Panc1 (cell line): Measurements from ENCODE around the gene KRT83. TPM values are rescaled to one million over a fixed set of nuclear protein-coding genes. Genes with fewer than 3 reads are reported as not detected.

ENCODE experiments used
- ATAC-seq: fragments of 200-7000 bp; cut with Tn5 transposase; 2 replicates; pipeline ENCODE4 v1.9.1; 2020; ENCODE audit warnings: mild to moderate bottlenecking, moderate library complexity
- BruUV-seq: library from RNA; stranded (reverse); fragments of 400-500 nt; replicated peaks from 2 replicates; lab custom pipeline; 2021; lab: Mats Ljungman, UMichigan
- CTCF ChIA-PET: fragments of 300-600 bp; sonication (Branson Sonifier 250); formaldehyde crosslinking; loops from one replicate; lab custom pipeline; 2022; ENCODE audit warnings: antibody characterized with exemption; lab: Charles Lee
- POLR2A ChIA-PET: fragments of 300-600 bp; sonication (Branson Sonifier 250); formaldehyde crosslinking; loops from one replicate; lab custom pipeline; 2022; ENCODE audit warnings: antibody characterized with exemption; lab: Charles Lee
- DNase-seq: peaks from one replicate; pipeline ENCODE4 v3.0.0-alpha.2; 2010; ENCODE audit warnings: low read depth, low spot score
- H3K27ac ChIP-seq: 2 replicates; pipeline ENCODE4 v1.5.1; 2011; ENCODE audit warnings: mild to moderate bottlenecking, low read length, inconsistent platforms
- H3K27me3 ChIP-seq: fragments of 200-500 bp; sonication (Bioruptor generic); 2 replicates; pipeline ENCODE4 v1.6.0; 2014; ENCODE audit warnings: low read length, inconsistent platforms; ENCODE audit not compliant: control insufficient read depth, insufficient read depth
- H3K36me3 ChIP-seq: fragments of 200-500 bp; sonication (Bioruptor generic); 2 replicates; pipeline ENCODE4 v1.5.1; 2014; ENCODE audit warnings: inconsistent platforms, mild to moderate bottlenecking, low read length, moderate library complexity; ENCODE audit not compliant: control insufficient read depth, insufficient read depth
- H3K4me1 ChIP-seq: 2 replicates; pipeline ENCODE4 v1.5.1; 2011; ENCODE audit warnings: inconsistent platforms, mild to moderate bottlenecking, low read length, moderate library complexity; ENCODE audit not compliant: control insufficient read depth, insufficient read depth
- H3K4me3 ChIP-seq, 2 experiments: 2 replicates each; pipeline ENCODE4 v1.5.1; 2011 to 2012; ENCODE audit warnings: low read depth in 2 of 2, low read length in 2 of 2, mild to moderate bottlenecking in 2 of 2, inconsistent platforms in 1 of 2, moderate library complexity in 1 of 2
- H3K9me3 ChIP-seq: fragments of 200-500 bp; sonication (Bioruptor generic); 2 replicates; pipeline ENCODE4 v1.5.1; 2014; ENCODE audit warnings: low read depth, mild to moderate bottlenecking, inconsistent platforms, low read length, moderate library complexity; ENCODE audit not compliant: control insufficient read depth, insufficient read depth
- POLR2AphosphoS5 ChIP-seq: IDR thresholded peaks from 2 replicates; pipeline ENCODE4 v1.6.1; 2012; ENCODE audit warnings: mild to moderate bottlenecking, low read depth, low read length, moderate library complexity
- SIN3A ChIP-seq: IDR thresholded peaks from 2 replicates; pipeline ENCODE4 v1.6.1; 2012; ENCODE audit warnings: low read depth, mild to moderate bottlenecking, low read length, moderate library complexity, borderline replicate concordance; ENCODE audit not compliant: insufficient read depth
- TCF7L2 ChIP-seq: IDR thresholded peaks from 2 replicates; pipeline ENCODE4 v1.6.1; 2011; ENCODE audit warnings: mild to moderate bottlenecking, low read depth, low read length, inconsistent platforms
- in situ Hi-C: cut with HindIII; loops from 2 replicates; pipeline ENCODE4 v1.10.0; 2016; ENCODE audit warnings: low sequenced_read_pairs, low pct_unique_long_range_greater_than_20kb
- intact Hi-C: fragments of 100-400 bp; cut with micrococcal nuclease; formaldehyde crosslinking; loops from one replicate; pipeline ENCODE4 v1.10.0; 2022; ENCODE audit not compliant: unreplicated experiment
- total RNA-seq: library from RNA; stranded (reverse); gene quantifications from one replicate; pipeline ENCODE4 v1.2.1, GENCODE V29; 2021; ENCODE audit not compliant: unreplicated experiment
- TF ChIP-seq, protein P1 (sequence below), 2 experiments: IDR thresholded peaks; 2 replicates each; pipeline ENCODE4 v1.6.1; 2011 to 2012; ENCODE audit warnings: low read depth in 2 of 2, control low read depth in 1 of 2, low read length in 1 of 2, mild to moderate bottlenecking in 1 of 2, moderate library complexity in 1 of 2; ENCODE audit not compliant: insufficient read depth in 1 of 2
- TF ChIP-seq, protein P2 (sequence below): fragments of 450-650 bp; IDR thresholded peaks from 2 replicates; pipeline ENCODE4 v1.5.1; 2017; ENCODE audit warnings: mild to moderate bottlenecking

KRT83 gene
- total RNA-seq, 1 experiment from 2014 or later, result 0.28 TPM

DNA sequence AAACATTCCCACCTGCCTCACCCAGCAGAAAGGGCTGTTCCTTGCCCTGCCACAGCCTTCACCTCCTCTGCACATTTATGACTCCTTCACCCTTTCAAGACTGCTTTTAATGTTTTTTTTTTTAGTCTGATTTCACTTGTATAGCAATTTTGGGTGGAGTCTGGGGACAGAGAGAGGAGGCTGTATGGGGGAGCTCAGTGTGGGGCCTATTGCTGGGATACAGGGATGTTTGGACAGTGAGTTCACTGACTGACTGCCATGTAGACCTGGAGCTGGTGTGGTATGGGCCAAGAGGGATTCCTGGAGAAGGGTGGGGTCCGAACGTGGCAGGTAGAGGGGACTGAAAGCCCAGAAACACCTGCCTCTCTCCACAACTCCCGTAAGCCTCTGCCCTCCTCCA lies 48.0 kb upstream of the KRT83 start:
- no TSS peak for BruUV-seq
- ChIA-PET CTCF (interaction anchor here (0.5 kb wide), 1 partner anchor 225 kb away, joined by 7 read pairs; no protein-coding TSS in a partner anchor), POLR2A (no interaction called here)
- TF ChIP-seq POLR2AphosphoS5 (no peak), TCF7L2 (no peak), SIN3A (no peak)
- TF ChIP-seq, protein P1, sequence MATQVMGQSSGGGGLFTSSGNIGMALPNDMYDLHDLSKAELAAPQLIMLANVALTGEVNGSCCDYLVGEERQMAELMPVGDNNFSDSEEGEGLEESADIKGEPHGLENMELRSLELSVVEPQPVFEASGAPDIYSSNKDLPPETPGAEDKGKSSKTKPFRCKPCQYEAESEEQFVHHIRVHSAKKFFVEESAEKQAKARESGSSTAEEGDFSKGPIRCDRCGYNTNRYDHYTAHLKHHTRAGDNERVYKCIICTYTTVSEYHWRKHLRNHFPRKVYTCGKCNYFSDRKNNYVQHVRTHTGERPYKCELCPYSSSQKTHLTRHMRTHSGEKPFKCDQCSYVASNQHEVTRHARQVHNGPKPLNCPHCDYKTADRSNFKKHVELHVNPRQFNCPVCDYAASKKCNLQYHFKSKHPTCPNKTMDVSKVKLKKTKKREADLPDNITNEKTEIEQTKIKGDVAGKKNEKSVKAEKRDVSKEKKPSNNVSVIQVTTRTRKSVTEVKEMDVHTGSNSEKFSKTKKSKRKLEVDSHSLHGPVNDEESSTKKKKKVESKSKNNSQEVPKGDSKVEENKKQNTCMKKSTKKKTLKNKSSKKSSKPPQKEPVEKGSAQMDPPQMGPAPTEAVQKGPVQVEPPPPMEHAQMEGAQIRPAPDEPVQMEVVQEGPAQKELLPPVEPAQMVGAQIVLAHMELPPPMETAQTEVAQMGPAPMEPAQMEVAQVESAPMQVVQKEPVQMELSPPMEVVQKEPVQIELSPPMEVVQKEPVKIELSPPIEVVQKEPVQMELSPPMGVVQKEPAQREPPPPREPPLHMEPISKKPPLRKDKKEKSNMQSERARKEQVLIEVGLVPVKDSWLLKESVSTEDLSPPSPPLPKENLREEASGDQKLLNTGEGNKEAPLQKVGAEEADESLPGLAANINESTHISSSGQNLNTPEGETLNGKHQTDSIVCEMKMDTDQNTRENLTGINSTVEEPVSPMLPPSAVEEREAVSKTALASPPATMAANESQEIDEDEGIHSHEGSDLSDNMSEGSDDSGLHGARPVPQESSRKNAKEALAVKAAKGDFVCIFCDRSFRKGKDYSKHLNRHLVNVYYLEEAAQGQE (IDR thresholded peaks at IDR 0.05; ENCODE audit: insufficient read depth in 1 of 2, low read depth in 2 of 2, low read length in 1 of 2), result no peak
- TF ChIP-seq, protein P2, sequence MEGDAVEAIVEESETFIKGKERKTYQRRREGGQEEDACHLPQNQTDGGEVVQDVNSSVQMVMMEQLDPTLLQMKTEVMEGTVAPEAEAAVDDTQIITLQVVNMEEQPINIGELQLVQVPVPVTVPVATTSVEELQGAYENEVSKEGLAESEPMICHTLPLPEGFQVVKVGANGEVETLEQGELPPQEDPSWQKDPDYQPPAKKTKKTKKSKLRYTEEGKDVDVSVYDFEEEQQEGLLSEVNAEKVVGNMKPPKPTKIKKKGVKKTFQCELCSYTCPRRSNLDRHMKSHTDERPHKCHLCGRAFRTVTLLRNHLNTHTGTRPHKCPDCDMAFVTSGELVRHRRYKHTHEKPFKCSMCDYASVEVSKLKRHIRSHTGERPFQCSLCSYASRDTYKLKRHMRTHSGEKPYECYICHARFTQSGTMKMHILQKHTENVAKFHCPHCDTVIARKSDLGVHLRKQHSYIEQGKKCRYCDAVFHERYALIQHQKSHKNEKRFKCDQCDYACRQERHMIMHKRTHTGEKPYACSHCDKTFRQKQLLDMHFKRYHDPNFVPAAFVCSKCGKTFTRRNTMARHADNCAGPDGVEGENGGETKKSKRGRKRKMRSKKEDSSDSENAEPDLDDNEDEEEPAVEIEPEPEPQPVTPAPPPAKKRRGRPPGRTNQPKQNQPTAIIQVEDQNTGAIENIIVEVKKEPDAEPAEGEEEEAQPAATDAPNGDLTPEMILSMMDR, result no peak
- Histone ChIP-seq H3K4me3 (no peak overlapping the region), H3K4me1 (no peaks in the 10 kb centered on the region; the same call in 1 of the 2 replicates), H3K36me3 (no peaks in the 10 kb centered on the region), H3K27ac (no peak overlapping the region), H3K27me3 (no peaks in the 10 kb centered on the region), H3K9me3 (no peaks in the 10 kb centered on the region)
- in situ Hi-C loops (no loop called here), intact Hi-C loops (no loop called here)
- ATAC-seq, result no peak
- DNase-seq, result no peak

DNA sequence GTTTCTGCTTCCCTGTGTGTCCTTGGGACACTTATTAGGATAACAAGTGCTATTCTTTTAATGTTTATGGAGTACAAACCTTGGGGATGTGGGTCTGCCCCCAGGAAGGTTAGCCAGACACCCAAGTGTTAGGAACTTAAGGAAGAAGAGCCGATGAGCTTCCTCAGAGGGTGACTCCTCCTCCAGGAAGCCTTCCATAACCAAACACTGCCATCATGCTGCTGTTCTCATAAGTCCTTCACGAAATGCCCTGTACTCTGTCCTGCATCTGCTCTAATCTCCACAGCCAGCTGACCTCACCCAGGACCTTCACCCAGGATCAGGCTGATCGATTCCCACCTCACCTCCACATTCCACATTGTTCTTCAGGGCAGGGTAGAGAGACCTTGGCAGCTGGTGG lies 47.3 kb upstream of the KRT83 start:
- no peak for DNase-seq
- ChIA-PET CTCF (interaction anchor here (0.5 to 1.1 kb wide), 2 partner anchors 17 to 511 kb away, joined by 3 to 5 read pairs; no protein-coding TSS in a partner anchor), POLR2A (no interaction called here)
- no peaks in the 10 kb centered on the region; the same call in 1 of the 2 replicates for H3K4me1 ChIP-seq
- H3K36me3 ChIP-seq, result no peaks in the 10 kb centered on the region
- no TSS peak for BruUV-seq
- intact Hi-C loops (no loop called here), in situ Hi-C loops (no loop called here)
- no peak for ATAC-seq
- H3K27me3 ChIP-seq, result no peaks in the 10 kb centered on the region
- no peak overlapping the region for H3K27ac ChIP-seq
- no peaks in the 10 kb centered on the region for H3K9me3 ChIP-seq
- TF ChIP-seq POLR2AphosphoS5 (no peak), SIN3A (no peak), TCF7L2 (no peak)
- TF ChIP-seq, protein P2, result no peak
- TF ChIP-seq, protein P1 (IDR thresholded peaks at IDR 0.05; ENCODE audit: insufficient read depth in 1 of 2, low read depth in 2 of 2, low read length in 1 of 2), result no peak
- H3K4me3 ChIP-seq, result no peak overlapping the region
